KMS-11 (cell line): ENCODE data around the gene SMIM20.
A peak's percentile ranks its signal among the peaks of the same experiment; 100 is the strongest.
"Not testable (repeated sequence)": the region's sequence is repeated elsewhere in the genome, so short reads cannot be mapped to it uniquely, and the experiment has no call there.

Experiments used
- H2AFZ ChIP-seq: fragments of 200-600 bp; sonication (generic); 2 replicates; pipeline ENCODE4 v1.6.1; 2016; ENCODE audit warnings: antibody characterized with exemption, mixed run types, low read depth
- H3K27ac ChIP-seq: fragments of 200-600 bp; sonication (generic); 2 replicates; pipeline ENCODE4 v1.6.1; 2016; ENCODE audit warnings: mild to moderate bottlenecking, mixed run types
- H3K27me3 ChIP-seq: fragments of 200-600 bp; sonication (generic); 2 replicates; pipeline ENCODE4 v1.6.1; 2017; ENCODE audit warnings: mild to moderate bottlenecking, low read depth, mixed run types, moderate library complexity; ENCODE audit not compliant: insufficient read depth
- H3K36me3 ChIP-seq: fragments of 200-600 bp; sonication (generic); 2 replicates; pipeline ENCODE4 v1.6.1; 2017; ENCODE audit warnings: mild to moderate bottlenecking, mixed run types; ENCODE audit not compliant: insufficient read depth
- H3K4me1 ChIP-seq: fragments of 200-600 bp; sonication (generic); 2 replicates; pipeline ENCODE4 v1.6.1; 2016; ENCODE audit warnings: mild to moderate bottlenecking, low read depth, mixed run types; ENCODE audit not compliant: poor library complexity, severe bottlenecking
- H3K4me2 ChIP-seq: fragments of 200-600 bp; sonication (generic); 2 replicates; pipeline ENCODE4 v1.7.0; 2016; ENCODE audit warnings: mild to moderate bottlenecking, mixed run types
- H3K4me3 ChIP-seq: fragments of 200-600 bp; sonication (generic); IDR thresholded peaks from 2 replicates; pipeline ENCODE4 v1.6.1; 2017; ENCODE audit warnings: low read depth, low read length, mixed read lengths; ENCODE audit not compliant: insufficient read depth
- H3K79me2 ChIP-seq: fragments of 200-600 bp; sonication (generic); 2 replicates; pipeline ENCODE4 v1.6.1; 2016; ENCODE audit warnings: low read depth, mixed run types; ENCODE audit not compliant: insufficient read depth
- H3K9ac ChIP-seq: fragments of 200-600 bp; sonication (generic); 2 replicates; pipeline ENCODE4 v1.6.1; 2016; ENCODE audit warnings: mild to moderate bottlenecking, mixed run types
- H4K20me1 ChIP-seq: fragments of 200-600 bp; sonication (generic); 2 replicates; pipeline ENCODE4 v1.6.1; 2016; ENCODE audit warnings: mild to moderate bottlenecking, mixed run types; ENCODE audit not compliant: insufficient read depth
- CTCF ChIP-seq: fragments of 200-600 bp; sonication (generic); conservative IDR thresholded peaks from 2 replicates; pipeline ENCODE4 v1.6.1; 2017; ENCODE audit warnings: low read depth, mild to moderate bottlenecking, antibody characterized with exemption, low read length, moderate library complexity, mixed read lengths

SMIM20 gene

GRCh38 chr4:25913851-25914669, at the start of gene SMIM20:
Gene SMIM20, plus strand, starts transcription at chr4:25914220. Its CDS starts 94 bp downstream, at chr4:25914314.
- Histone ChIP-seq H4K20me1 (no peaks in the 10 kb centered on the region), H2AFZ (peak within 1 kb of the TSS; percentile 93), H3K36me3 (no peaks in the 10 kb centered on the region), H3K27ac (peak within 1 kb of the TSS; percentile 48), H3K9ac (peak within 1 kb of the TSS; percentile 76), H3K79me2 (no peaks in the 10 kb centered on the region), H3K4me1 (no peaks in the 10 kb centered on the region), H3K27me3 (peaks cover 3% of the 10 kb centered on the region; the same call in 1 of the 2 replicates), H3K4me2 (peak within 1 kb of the TSS; percentile 57), H3K4me3 (peak within 1 kb of the TSS; percentile 67)
- TF ChIP-seq CTCF = no peak

GRCh38 chr4:25865586-25865985, 48.4 kb upstream of the SMIM20 start:
- no peaks in the 10 kb centered on the region for H3K4me1 ChIP-seq
- H3K9ac ChIP-seq = no peak overlapping the region
- H3K36me3 ChIP-seq = no peaks in the 10 kb centered on the region
- H3K27me3 ChIP-seq = no peaks in the 10 kb centered on the region
- H3K27ac ChIP-seq = no peak overlapping the region
- no peaks in the 10 kb centered on the region for H3K79me2 ChIP-seq
- no peak overlapping the region for H2AFZ ChIP-seq
- TF ChIP-seq CTCF = no peak
- H3K4me2 ChIP-seq = no peak overlapping the region
- H3K4me3 ChIP-seq = no peak overlapping the region
- H4K20me1 ChIP-seq = no peaks in the 10 kb centered on the region

GRCh38 chr4:25866401-25866800, 47.6 kb upstream of the SMIM20 start:
- H4K20me1 ChIP-seq, H3K4me3 ChIP-seq, H3K27ac ChIP-seq, H3K27me3 ChIP-seq, H3K4me2 ChIP-seq, H3K4me1 ChIP-seq, H3K36me3 ChIP-seq, H2AFZ ChIP-seq, H3K9ac ChIP-seq, H3K79me2 ChIP-seq: not testable (repeated sequence)

GRCh38 chr4:25867781-25868294, 46.2 kb upstream of the SMIM20 start:
- no peak for TF ChIP-seq CTCF
- Histone ChIP-seq H3K27me3 (no peaks in the 10 kb centered on the region), H3K9ac (no peak overlapping the region), H3K4me1 (no peaks in the 10 kb centered on the region), H4K20me1 (no peaks in the 10 kb centered on the region), H3K27ac (no peak overlapping the region), H3K36me3 (no peaks in the 10 kb centered on the region), H2AFZ (no peak overlapping the region), H3K4me2 (no peak overlapping the region), H3K79me2 (no peaks in the 10 kb centered on the region), H3K4me3 (no peak overlapping the region)

- TF ChIP-seq CTCF = no peak
- Histone ChIP-seq H3K27me3 (no peaks in the 10 kb centered on the region), H3K4me1 (no peaks in the 10 kb centered on the region), H3K36me3 (no peaks in the 10 kb centered on the region), H3K4me3 (no peak overlapping the region), H3K79me2 (no peaks in the 10 kb centered on the region), H3K9ac (no peak overlapping the region), H3K4me2 (no peak overlapping the region), H3K27ac (no peak overlapping the region), H2AFZ (no peak overlapping the region), H4K20me1 (no peaks in the 10 kb centered on the region)
These were observed 43.9 kb upstream of the SMIM20 start for GRCh38 chr4:25870081-25870480.
